Glomerular visceral epithelial cell (primary cell): ENCODE results near the gene SLC12A8.

Experiments used
- DNase-seq: peaks from one replicate; pipeline ENCODE4 v3.0.0-alpha.2; 2016; ENCODE audit errors: extremely low spot score

SLC12A8 gene

DNA sequence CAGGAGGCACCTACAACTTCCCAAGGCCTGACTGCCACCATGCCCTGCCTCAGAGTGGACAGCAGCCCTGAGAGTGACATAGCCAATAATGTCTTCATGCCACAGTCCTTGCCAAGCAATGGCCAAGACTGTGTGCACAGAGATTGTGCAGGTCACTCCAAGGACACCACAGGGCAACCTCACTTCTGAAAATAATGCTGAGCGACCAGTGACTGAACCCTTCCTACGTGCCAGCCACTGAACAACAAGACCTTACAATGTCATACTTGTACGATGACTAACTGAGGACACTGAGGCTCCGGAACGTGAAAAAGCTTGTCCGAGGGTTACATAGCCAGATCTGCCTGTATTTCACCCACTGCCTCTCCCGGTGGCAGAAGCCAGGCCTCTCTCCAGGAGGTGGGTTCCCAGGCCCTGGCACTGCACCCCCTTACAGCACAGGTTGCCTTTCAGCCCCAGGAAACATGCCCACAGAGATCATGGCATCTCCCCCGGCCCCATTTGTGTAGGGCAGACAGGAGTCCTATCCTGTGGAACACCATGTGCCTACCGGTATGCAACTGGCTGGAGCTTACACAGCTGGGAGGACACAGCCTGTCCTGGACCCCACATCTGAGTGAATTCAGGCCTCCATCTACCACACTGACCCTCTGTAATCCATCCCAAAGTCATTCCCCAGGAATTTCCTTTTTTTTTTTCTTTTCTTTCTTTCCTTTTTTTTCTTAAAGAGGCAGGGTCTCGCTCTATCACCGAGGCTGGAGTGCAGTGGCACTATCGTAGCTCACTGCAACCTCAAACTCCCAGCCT is 72.3 kb downstream of the SLC12A8 start:
- DNase-seq: no peak

- no peak for DNase-seq
Measured at GRCh38 chr3:125139386-125139785, 73.2 kb downstream of the SLC12A8 start.

DNA sequence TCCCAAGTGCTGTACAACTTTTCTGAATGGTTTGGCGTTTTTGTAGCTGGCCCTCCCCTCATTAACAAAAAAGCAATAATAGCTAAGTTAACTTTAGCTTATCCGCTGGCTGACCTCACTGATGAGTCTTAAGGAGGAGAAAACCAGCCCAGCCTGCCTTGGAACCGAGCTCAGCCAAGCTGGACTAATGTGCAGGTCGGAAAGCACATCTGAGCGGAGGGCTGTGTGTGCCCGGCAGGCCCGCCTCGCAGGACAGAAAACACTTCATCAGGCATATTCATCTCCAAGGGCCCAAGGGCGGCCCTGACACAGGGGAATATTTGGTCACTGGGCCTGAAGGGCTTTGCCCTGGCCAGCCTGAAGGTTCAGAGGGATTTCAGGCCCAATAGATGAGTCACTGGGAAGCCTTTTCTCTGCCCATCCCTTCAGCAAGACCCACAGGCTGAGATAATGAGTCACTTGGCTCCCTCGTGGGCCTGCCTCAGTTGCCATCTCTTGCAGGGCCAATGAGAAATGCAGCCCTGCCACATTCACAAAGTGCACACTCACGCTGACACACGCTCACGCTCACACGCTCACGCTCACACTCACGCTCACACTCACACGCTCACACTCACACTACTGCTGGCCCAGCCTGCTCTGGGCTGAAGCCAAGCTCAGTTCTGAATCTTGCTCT is 75.1 kb downstream of the SLC12A8 start:
- DNase-seq: peak; percentile 39

- DNase-seq: no peak
Measured at GRCh38 chr3:125136966-125137357, 75.6 kb downstream of the SLC12A8 start.

DNA sequence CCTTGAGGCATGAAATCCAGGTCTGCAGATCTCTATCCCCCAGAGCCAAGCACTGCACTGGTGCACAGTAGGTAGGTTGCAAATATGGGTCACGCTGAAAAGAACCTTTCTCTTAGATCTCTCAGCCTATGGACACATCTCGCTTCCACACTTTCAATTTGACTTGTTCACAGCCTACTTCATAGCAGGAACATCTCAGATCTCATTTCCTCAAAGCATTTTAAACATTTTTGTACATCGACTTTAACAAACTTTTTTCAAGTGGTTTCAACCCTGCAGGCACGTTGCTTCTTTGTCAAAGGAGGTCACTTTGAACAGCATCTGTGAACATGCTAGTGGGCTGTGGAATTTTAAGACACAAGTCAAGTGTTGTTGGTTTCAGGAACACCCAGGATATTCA is 76.0 kb downstream of the SLC12A8 start:
- no peak for DNase-seq

DNA sequence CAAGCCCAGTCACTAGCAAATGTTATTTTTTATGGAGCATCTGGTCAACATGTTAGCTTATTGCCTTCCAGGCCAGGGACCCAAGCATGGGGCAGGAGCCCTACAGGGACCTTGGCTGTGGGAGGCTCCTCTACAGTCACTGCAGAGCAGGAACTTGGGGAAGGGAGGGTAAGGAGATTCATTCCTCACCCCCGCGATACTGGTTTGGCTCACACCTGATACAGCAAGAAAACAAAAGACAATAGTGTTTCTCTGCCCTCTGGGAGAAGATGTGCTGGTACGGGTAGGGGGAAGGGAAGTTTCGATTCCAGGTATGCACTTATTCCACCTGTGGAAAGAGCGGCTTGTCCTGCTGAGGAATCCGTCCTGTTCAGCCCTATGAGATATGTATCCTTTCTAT is 77.6 kb downstream of the SLC12A8 start:
- no peak for DNase-seq

GRCh38 chr3:125132815-125133214 is 79.7 kb downstream of the SLC12A8 start:
- DNase-seq: no peak

DNA sequence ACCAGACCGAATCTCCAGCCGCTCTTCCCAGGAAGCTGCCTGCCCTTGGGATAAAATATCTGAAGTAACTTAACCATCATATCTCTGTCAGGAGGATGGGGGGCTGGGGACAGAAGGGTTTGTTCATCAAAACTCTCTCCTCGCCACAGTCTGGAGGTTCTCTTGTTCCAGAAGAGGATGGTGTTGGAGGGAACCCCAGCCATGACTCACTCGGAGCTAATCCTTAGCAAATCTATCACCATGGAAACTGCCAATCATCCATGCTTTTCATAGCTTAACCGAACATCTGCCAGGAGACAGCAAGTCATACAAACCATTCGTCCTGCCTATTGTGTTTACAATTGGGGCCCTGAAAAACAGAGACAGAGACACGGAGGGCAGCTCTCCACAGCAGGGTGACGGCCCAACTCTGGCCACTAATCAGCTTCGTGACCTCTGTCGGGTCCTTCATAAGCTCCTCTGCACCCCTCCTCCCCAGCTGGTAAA is 83.0 kb downstream of the SLC12A8 start:
- DNase-seq: peak; percentile 91

DNA sequence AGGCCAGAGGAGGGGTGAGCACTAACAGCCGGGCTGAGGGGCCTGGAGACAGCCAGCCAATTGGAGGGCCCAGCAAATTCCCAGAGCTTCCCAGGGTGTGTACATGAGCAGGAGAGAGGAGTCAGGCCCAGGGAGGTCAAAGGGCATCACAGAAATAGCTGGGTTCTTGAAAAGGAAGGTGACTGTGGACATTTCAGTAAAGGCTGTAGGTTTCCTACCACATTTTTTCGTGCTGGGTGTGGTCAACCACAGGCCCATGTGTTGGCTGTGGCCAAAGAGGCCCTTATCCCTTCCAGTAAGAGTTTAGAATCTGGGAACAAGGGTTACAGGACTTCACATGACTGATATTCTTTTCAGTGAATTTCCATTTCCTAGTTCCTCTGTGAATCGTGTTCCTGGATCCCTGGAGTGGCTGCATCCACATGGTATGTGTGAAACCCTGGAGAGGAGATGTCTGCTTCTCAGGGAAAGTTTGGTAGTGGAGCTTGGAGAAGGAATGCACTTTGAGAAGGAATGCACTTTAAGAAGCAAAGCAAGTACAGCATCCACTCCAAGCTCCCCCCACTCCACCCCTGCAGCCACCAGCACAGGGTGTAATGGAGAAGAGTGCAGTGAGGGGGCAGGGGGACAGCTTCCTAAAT is 83.6 kb downstream of the SLC12A8 start:
- DNase-seq: peak; percentile 59

DNA sequence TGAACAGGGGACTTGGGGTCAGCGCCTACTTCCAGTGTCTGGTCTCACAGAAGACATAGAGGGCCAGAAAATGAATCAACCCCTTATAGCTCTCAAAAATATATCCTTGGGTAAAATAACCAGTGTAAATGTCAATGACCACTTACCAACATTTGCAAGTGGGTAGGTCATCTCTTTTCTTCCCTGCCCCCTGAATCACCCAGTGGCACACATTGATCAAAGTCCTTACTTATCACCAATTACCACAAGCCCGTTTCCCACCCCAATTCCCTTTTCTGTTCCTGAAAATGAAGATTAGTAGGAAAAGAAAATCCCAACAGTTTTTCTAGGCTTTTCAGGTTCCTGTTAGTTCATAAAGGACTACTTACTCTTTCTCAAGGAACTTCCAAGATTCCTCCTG is 86.2 kb downstream of the SLC12A8 start:
- no peak for DNase-seq

DNA sequence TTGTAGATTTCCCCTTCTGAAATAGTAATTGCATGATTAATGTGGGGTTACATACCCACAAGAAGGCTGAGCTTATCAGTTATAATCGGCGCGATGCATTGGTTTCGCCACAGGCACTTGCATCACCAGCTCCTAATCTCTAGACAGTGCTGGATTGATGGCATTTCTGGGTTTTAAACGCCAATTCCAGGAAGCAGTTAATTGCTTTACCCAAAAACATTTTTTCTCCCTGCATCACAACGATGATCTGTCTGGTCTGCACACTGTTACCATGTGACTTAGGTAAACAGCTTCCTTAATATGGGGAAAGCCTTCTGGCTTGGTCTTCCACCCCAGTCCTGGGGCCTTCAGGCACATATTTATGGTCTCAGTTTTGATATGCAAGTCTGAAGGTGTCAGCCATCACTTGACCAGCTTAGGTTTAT is 86.7 kb downstream of the SLC12A8 start:
- DNase-seq: no peak

GRCh38 chr3:125123451-125124305 is 88.9 kb downstream of the SLC12A8 start:
- DNase-seq: no peak

- DNase-seq: no peak
Measured at GRCh38 chr3:125121246-125122010, 91.1 kb downstream of the SLC12A8 start.

GRCh38 chr3:125120379-125121122 is 92.0 kb downstream of the SLC12A8 start:
- no peak for DNase-seq

DNA sequence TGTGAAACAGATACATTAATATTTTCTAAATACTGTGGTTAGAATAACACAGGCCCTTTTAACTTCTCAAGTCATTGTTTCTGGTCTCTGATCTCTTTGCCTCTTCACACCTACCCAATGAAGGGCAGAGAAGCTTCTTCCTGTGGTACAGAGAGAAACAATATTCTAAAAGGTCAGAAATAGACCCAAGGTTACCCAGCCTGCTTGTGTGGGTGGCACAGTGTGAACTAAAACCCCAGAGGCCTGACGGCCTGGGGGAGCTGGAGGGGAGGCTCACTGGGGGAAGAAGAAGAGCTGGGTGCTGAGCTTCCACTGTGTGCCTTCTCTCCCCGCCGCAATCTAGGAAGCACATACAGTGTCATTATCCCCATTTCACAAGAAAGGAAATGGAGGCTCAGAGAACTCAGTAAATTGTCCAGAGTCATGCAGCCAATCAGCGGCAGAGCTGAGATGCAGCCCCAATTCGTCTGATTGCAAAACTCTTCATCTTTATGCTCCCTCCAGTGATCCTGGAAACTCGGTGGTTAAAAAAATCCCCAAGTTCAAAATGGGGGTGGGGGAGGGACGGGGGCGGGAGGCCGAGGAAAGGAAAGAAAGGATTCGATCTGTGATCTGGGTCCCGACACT is 92.7 kb downstream of the SLC12A8 start:
- no peak for DNase-seq

DNA sequence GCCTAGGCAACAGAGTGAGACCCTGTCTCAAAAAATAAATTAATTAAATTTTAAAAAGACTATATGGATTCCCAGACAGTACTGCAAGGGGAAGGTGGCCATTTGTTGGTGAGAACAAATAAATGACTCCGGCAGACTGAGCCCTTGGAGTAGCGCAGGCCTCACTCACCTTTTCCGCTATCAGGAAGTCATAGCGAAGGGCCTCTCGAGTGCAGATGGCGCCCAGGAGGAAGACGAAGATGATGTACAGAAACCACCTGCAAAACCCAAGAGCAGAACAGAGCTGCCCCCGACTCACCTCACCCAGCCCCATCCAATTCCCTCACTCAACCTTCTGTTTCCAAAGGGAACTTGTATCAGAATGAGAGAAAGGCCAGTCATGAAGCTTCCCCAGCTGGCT is 93.9 kb downstream of the SLC12A8 start:
- no peak for DNase-seq

- DNase-seq: no peak
Measured at GRCh38 chr3:125117631-125118191, 94.8 kb downstream of the SLC12A8 start.

GRCh38 chr3:125116311-125117080 is 96.1 kb downstream of the SLC12A8 start:
- DNase-seq: peak; percentile 71

DNA sequence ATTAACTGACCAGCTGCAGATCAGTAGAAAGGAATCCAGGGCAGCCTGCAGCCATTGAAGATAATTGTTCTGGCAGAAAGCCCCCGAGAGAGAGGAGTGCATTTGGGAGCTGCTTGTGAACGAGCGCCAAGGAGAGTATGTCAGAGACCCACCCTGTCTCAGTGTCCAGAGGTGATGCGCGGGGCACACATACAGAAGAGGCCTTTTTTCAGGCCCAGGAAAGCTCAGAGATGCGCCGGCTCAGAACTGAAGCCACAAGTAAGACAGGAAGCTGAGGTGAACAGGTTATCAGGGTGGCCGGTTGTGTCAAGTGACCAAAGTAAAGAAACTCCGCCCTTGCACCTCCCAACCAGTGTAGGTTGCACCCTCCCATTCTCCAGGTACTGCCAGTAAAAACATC is 96.9 kb downstream of the SLC12A8 start:
- no peak for DNase-seq
